A549 (cell line): ENCODE data around the gene MAP2.

Experiments used
- CTCF ChIP-seq: fragments of >200 bp; sonication (Bioruptor Twin); formaldehyde crosslinking; IDR thresholded peaks from 3 replicates; pipeline ENCODE4 v1.5.1; 2016
- HES2 ChIP-seq: fragments of >200 bp; sonication (Bioruptor Twin); formaldehyde crosslinking; IDR thresholded peaks from 2 replicates; pipeline ENCODE4 v1.6.1; 2016
- HEYL ChIP-seq: fragments of 250-450 bp; sonication (Bioruptor Pico); IDR thresholded peaks from 2 replicates; pipeline ENCODE4 v1.8.0; 2021; ENCODE audit warnings: mild to moderate bottlenecking, moderate library complexity
- HOXA7 ChIP-seq: fragments of 250-450 bp; sonication (Bioruptor Pico); IDR thresholded peaks from 2 replicates; pipeline ENCODE4 v1.5.0; 2020; ENCODE audit warnings: mild to moderate bottlenecking, moderate library complexity
- NR3C1 ChIP-seq: fragments of >200 bp; sonication (Bioruptor Twin); formaldehyde crosslinking; IDR thresholded peaks from 3 replicates; pipeline ENCODE4 v1.6.1; 2017
- PHF8 ChIP-seq: fragments of 200-600 bp; sonication (generic); IDR thresholded peaks from 2 replicates; pipeline ENCODE4 v1.6.1; 2016; ENCODE audit warnings: low read depth, mild to moderate bottlenecking, antibody characterized with exemption, moderate library complexity, borderline replicate concordance
- POLR2A ChIP-seq: IDR thresholded peaks from 2 replicates; pipeline ENCODE4 v1.6.1; 2012; ENCODE audit warnings: mild to moderate bottlenecking, low read length
- RFX5 ChIP-seq: fragments of 450-650 bp; IDR thresholded peaks from 2 replicates; pipeline ENCODE4 v1.7.1; 2014; ENCODE audit warnings: antibody characterized with exemption, mild to moderate bottlenecking, moderate library complexity
- SMC3 ChIP-seq: fragments of >200 bp; sonication (Bioruptor Twin); formaldehyde crosslinking; IDR thresholded peaks from 3 replicates; pipeline ENCODE4 v1.6.1; 2018; ENCODE audit warnings: inconsistent platforms
- ZC3H11A ChIP-seq: fragments of 450-650 bp; IDR thresholded peaks from 2 replicates; pipeline ENCODE4 v1.6.1; 2014; ENCODE audit warnings: antibody characterized with exemption, mild to moderate bottlenecking

- TF ChIP-seq CTCF (no peak), PHF8 (no peak), HES2 (no peak), POLR2A (no peak), SMC3 (no peak), NR3C1 (no peak), HEYL (CRISPR knock-in tag) (no peak), ZC3H11A (no peak), RFX5 (no peak), HOXA7 (CRISPR knock-in tag) (no peak)
Measured at GRCh38 chr2:209600341-209601171, 176.7 kb downstream of the MAP2 start.
